GM23338 (cell line): ENCODE measurements around the gene CDC42BPA. TPM values are rescaled to one million over a fixed set of nuclear protein-coding genes. Genes with fewer than 3 reads are reported as not detected.

Source experiments
- ATAC-seq: fragments of 200-7000 bp; cut with Tn5 transposase; 3 replicates; pipeline ENCODE4 v1.9.1; 2020
- DNase-seq: peaks from one replicate; pipeline ENCODE4 v3.0.0-alpha.2; 2015; ENCODE audit warnings: low spot score
- H2AFZ ChIP-seq: fragments of 200-600 bp; sonication (generic); 2 replicates; pipeline ENCODE4 v1.8.0; 2016; ENCODE audit warnings: antibody characterized with exemption, mild to moderate bottlenecking, moderate library complexity
- H3F3A ChIP-seq: fragments of 200-600 bp; sonication (generic); replicated peaks from 2 replicates; pipeline ENCODE4 v1.8.0; 2017; ENCODE audit warnings: antibody characterized with exemption, mixed run types, low read depth
- H3K27ac ChIP-seq: fragments of 200-600 bp; sonication (generic); 2 replicates; pipeline ENCODE4 v1.6.1; 2016; ENCODE audit warnings: low read depth
- H3K27me3 ChIP-seq: fragments of 200-600 bp; sonication (generic); 2 replicates; pipeline ENCODE4 v1.8.0; 2016; ENCODE audit warnings: mild to moderate bottlenecking, mixed run types, moderate library complexity; ENCODE audit not compliant: insufficient read depth
- H3K36me3 ChIP-seq: fragments of 200-600 bp; sonication (generic); 2 replicates; pipeline ENCODE4 v1.8.0; 2016; ENCODE audit warnings: mild to moderate bottlenecking; ENCODE audit not compliant: insufficient read depth
- H3K4me1 ChIP-seq: fragments of 200-600 bp; sonication (generic); 2 replicates; pipeline ENCODE4 v1.8.0; 2016; ENCODE audit warnings: mild to moderate bottlenecking, moderate library complexity; ENCODE audit not compliant: insufficient read depth
- H3K4me2 ChIP-seq: fragments of 200-600 bp; sonication (generic); 2 replicates; pipeline ENCODE4 v1.7.1; 2017; ENCODE audit warnings: mixed run types
- H3K4me3 ChIP-seq: fragments of 200-600 bp; sonication (generic); 2 replicates; pipeline ENCODE4 v1.6.1; 2016; ENCODE audit warnings: mixed run types
- H3K79me2 ChIP-seq: fragments of 200-600 bp; sonication (generic); replicated peaks from 2 replicates; pipeline ENCODE4 v1.8.0; 2017; ENCODE audit warnings: mild to moderate bottlenecking; ENCODE audit not compliant: insufficient read depth
- H3K9me2 ChIP-seq: fragments of 200-600 bp; sonication (generic); 2 replicates; pipeline ENCODE4 v1.8.0; 2017; ENCODE audit not compliant: insufficient read depth
- H4K20me1 ChIP-seq: fragments of 200-600 bp; sonication (generic); replicated peaks from 2 replicates; pipeline ENCODE4 v1.8.0; 2017; ENCODE audit warnings: mild to moderate bottlenecking; ENCODE audit not compliant: insufficient read depth
- H3K27ac Mint-ChIP-seq: 2 replicates; pipeline ENCODE4 v1.8.0; 2020; ENCODE audit warnings: inconsistent platforms, mild to moderate bottlenecking, moderate library complexity, mixed read lengths
- H3K27me3 Mint-ChIP-seq: 3 replicates; pipeline ENCODE4 v1.8.0; 2022; ENCODE audit warnings: low read depth, mild to moderate bottlenecking, moderate library complexity, mixed read lengths, inconsistent platforms; ENCODE audit not compliant: insufficient read depth, poor library complexity
- H3K36me3 Mint-ChIP-seq: 3 replicates; pipeline ENCODE4 v1.8.0; 2021; ENCODE audit warnings: low read depth, mild to moderate bottlenecking, inconsistent platforms, moderate library complexity, mixed read lengths
- H3K4me1 Mint-ChIP-seq: 3 replicates; pipeline ENCODE4 v1.8.0; 2020; ENCODE audit warnings: mild to moderate bottlenecking, inconsistent platforms, mixed read lengths
- H3K4me3 Mint-ChIP-seq: 3 replicates; pipeline ENCODE4 v1.8.0; 2021; ENCODE audit warnings: moderate library complexity, mild to moderate bottlenecking, inconsistent platforms, mixed read lengths
- H3K9me3 Mint-ChIP-seq: 3 replicates; pipeline ENCODE4 v1.8.0; 2020; ENCODE audit warnings: moderate library complexity, mild to moderate bottlenecking, inconsistent platforms, mixed read lengths
- CREB1 ChIP-seq: fragments of 250-450 bp; sonication (Bioruptor Pico); IDR thresholded peaks from 2 replicates; pipeline ENCODE4 v1.5.0; 2020; ENCODE audit warnings: low read depth, mild to moderate bottlenecking, moderate library complexity
- ETS1 ChIP-seq: IDR thresholded peaks from 2 replicates; pipeline ENCODE4 v1.6.1; 2016; ENCODE audit warnings: antibody characterized with exemption
- EZH2 ChIP-seq: fragments of 200-600 bp; sonication (generic); IDR thresholded peaks from one replicate; pipeline ENCODE4 v1.8.0; 2017; ENCODE audit warnings: antibody characterized with exemption, mild to moderate bottlenecking, low read depth; ENCODE audit not compliant: unreplicated experiment
- JUNB ChIP-seq: IDR thresholded peaks from one replicate; pipeline ENCODE4 v1.6.1; 2016; ENCODE audit warnings: antibody characterized with exemption; ENCODE audit not compliant: unreplicated experiment
- NANOG ChIP-seq: IDR thresholded peaks from 2 replicates; pipeline ENCODE4 v1.6.1; 2016; ENCODE audit warnings: antibody characterized with exemption, borderline replicate concordance
- STAT1 ChIP-seq: IDR thresholded peaks from one replicate; pipeline ENCODE4 v1.6.1; 2016; ENCODE audit warnings: antibody characterized with exemption; ENCODE audit not compliant: unreplicated experiment
- ZNF114 ChIP-seq: fragments of 250-450 bp; sonication (Bioruptor Pico); IDR thresholded peaks from 2 replicates; pipeline ENCODE4 v1.5.0; 2020; ENCODE audit warnings: mild to moderate bottlenecking, moderate library complexity
- ZNF331 ChIP-seq: fragments of 250-450 bp; sonication (Bioruptor Pico); IDR thresholded peaks from 2 replicates; pipeline ENCODE4 v1.5.0; 2020; ENCODE audit warnings: low read depth, mild to moderate bottlenecking, moderate library complexity
- ZNF462 ChIP-seq: fragments of 250-450 bp; sonication (Bioruptor Pico); IDR thresholded peaks from 2 replicates; pipeline ENCODE4 v1.5.0; 2020; ENCODE audit warnings: mild to moderate bottlenecking, moderate library complexity
- polyA plus RNA-seq: library from polyadenylated mRNA; unstranded; fragments of >200 nt; fragmentation: Nextera tagmentation; extraction: Ambion mirVana; gene quantifications from 2 replicates; pipeline ENCODE4 v1.2.1, GENCODE V29; 2016
- total RNA-seq: library from RNA; depleted of rRNA; stranded (reverse); fragments of >200 nt; shearing (Covaris generic); gene quantifications from 2 replicates; pipeline ENCODE4 v1.2.3, GENCODE V29; 2014
- TF ChIP-seq, protein P1 (sequence below): IDR thresholded peaks from one replicate; pipeline ENCODE4 v1.6.1; 2018; ENCODE audit warnings: antibody characterized with exemption; ENCODE audit not compliant: unreplicated experiment
- TF ChIP-seq, protein P2 (sequence below), 2 experiments: fragments of 200-600 bp in 1 of 2; sonication (generic) in 1 of 2; conservative IDR thresholded peaks; 2 replicates each; pipeline versions ENCODE4 v1.5.1 to v1.6.1; 2016 to 2017; ENCODE audit warnings: antibody characterized with exemption in 2 of 2, low read depth in 2 of 2, mild to moderate bottlenecking in 2 of 2, moderate library complexity in 1 of 2

The CDC42BPA gene
- total and polyA plus RNA-seq, 2 experiments from 2014 or later = 17.7 to 40.1 TPM

DNA sequence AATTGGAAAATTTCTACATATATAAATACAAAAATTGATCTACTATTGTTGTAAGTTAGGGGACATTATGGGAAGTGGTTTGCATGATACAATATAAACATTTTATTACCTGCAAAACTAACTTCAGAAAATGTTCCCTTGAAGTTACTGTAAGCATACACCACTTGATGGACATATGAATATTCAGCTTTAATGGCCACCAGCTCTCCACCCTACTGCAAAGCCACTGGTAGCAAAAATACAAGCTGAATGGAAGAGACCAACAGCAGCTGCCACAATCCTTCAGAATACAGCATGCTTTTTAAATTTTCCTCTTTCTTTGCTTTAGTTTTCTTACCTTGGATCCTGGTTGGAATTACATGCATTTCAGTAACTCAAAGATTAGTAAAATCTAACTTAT, 308.4 kb downstream of the CDC42BPA start (continued):
- TF ChIP-seq, protein P1, sequence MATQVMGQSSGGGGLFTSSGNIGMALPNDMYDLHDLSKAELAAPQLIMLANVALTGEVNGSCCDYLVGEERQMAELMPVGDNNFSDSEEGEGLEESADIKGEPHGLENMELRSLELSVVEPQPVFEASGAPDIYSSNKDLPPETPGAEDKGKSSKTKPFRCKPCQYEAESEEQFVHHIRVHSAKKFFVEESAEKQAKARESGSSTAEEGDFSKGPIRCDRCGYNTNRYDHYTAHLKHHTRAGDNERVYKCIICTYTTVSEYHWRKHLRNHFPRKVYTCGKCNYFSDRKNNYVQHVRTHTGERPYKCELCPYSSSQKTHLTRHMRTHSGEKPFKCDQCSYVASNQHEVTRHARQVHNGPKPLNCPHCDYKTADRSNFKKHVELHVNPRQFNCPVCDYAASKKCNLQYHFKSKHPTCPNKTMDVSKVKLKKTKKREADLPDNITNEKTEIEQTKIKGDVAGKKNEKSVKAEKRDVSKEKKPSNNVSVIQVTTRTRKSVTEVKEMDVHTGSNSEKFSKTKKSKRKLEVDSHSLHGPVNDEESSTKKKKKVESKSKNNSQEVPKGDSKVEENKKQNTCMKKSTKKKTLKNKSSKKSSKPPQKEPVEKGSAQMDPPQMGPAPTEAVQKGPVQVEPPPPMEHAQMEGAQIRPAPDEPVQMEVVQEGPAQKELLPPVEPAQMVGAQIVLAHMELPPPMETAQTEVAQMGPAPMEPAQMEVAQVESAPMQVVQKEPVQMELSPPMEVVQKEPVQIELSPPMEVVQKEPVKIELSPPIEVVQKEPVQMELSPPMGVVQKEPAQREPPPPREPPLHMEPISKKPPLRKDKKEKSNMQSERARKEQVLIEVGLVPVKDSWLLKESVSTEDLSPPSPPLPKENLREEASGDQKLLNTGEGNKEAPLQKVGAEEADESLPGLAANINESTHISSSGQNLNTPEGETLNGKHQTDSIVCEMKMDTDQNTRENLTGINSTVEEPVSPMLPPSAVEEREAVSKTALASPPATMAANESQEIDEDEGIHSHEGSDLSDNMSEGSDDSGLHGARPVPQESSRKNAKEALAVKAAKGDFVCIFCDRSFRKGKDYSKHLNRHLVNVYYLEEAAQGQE = no peak
- TF ChIP-seq STAT1 (no peak), ETS1 (no peak), CREB1 (no peak), ZNF114 (no peak), NANOG (no peak), ZNF331 (no peak)
- TF ChIP-seq, protein P2, sequence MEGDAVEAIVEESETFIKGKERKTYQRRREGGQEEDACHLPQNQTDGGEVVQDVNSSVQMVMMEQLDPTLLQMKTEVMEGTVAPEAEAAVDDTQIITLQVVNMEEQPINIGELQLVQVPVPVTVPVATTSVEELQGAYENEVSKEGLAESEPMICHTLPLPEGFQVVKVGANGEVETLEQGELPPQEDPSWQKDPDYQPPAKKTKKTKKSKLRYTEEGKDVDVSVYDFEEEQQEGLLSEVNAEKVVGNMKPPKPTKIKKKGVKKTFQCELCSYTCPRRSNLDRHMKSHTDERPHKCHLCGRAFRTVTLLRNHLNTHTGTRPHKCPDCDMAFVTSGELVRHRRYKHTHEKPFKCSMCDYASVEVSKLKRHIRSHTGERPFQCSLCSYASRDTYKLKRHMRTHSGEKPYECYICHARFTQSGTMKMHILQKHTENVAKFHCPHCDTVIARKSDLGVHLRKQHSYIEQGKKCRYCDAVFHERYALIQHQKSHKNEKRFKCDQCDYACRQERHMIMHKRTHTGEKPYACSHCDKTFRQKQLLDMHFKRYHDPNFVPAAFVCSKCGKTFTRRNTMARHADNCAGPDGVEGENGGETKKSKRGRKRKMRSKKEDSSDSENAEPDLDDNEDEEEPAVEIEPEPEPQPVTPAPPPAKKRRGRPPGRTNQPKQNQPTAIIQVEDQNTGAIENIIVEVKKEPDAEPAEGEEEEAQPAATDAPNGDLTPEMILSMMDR (conservative IDR thresholded peaks at IDR 0.05; ENCODE audit: low read depth in 2 of 2) = no peak

- Histone ChIP-seq H3K27me3 (no peaks in the 10 kb centered on the region), H3F3A (no peaks in the 10 kb centered on the region), H3K9me2 (no peaks in the 10 kb centered on the region), H3K36me3 (no peaks in the 10 kb centered on the region), H3K79me2 (no peaks in the 10 kb centered on the region), H3K4me2 (no peak overlapping the region), H4K20me1 (no peaks in the 10 kb centered on the region; the same call in 1 of the 2 replicates), H3K4me3 (no peak overlapping the region), H2AFZ (no peak overlapping the region), H3K4me1 (no peaks in the 10 kb centered on the region), H3K27ac (no peak overlapping the region)
- Mint-ChIP-seq H3K36me3 (no peaks in the 10 kb centered on the region), H3K9me3 (no peaks in the 10 kb centered on the region), H3K27me3 (no peaks in the 10 kb centered on the region), H3K27ac (no peak overlapping the region), H3K4me1 (no peaks in the 10 kb centered on the region), H3K4me3 (no peak overlapping the region)
- DNase-seq (no peak), ATAC-seq (no peak)
- TF ChIP-seq STAT1 (no peak), ZNF462 (no peak), EZH2 (no peak), JUNB (no peak)
Measured at GRCh38 chr1:227006226-227006796, 312.0 kb downstream of the CDC42BPA start.
